ENCODE results near the gene RAB8B.
A peak's percentile ranks its signal among the peaks of the same experiment; 100 is the strongest.

The RAB8B gene

GRCh38 chr15:63274427-63274826, 85.0 kb downstream of the RAB8B start:
- DNase-seq (ENCODE audit: low spot score) = no peak

- DNase-seq (ENCODE audit: low spot score) = no peak
Observed at GRCh38 chr15:63276342-63277037, 87.1 kb downstream of the RAB8B start.

- DNase-seq (ENCODE audit: low spot score) = peak; percentile 88
Observed at GRCh38 chr15:63277038-63277892, 87.9 kb downstream of the RAB8B start, which contains the start of gene APH1B. Gene APH1B (plus strand): TSS chr15:63277605. CDS start chr15:63277624, 19 bp downstream.

- no peak for DNase-seq (ENCODE audit: low spot score)
Observed at GRCh38 chr15:63277893-63278456, 88.6 kb downstream of the RAB8B start.

- DNase-seq (ENCODE audit: low spot score) = no peak
Observed at GRCh38 chr15:63283126-63283525, 93.7 kb downstream of the RAB8B start.

GRCh38 chr15:63284335-63284734, 94.9 kb downstream of the RAB8B start:
- DNase-seq (ENCODE audit: low spot score) = no peak

- no peak for DNase-seq (ENCODE audit: low spot score)
Observed at GRCh38 chr15:63287109-63287508, 97.7 kb downstream of the RAB8B start.

- DNase-seq (ENCODE audit: low spot score) = no peak
Observed at GRCh38 chr15:63288342-63288741, 98.9 kb downstream of the RAB8B start.

GRCh38 chr15:63288778-63289378, 99.5 kb downstream of the RAB8B start:
- peak; percentile 63 for DNase-seq (ENCODE audit: low spot score)

GRCh38 chr15:63291507-63291906, 102.1 kb downstream of the RAB8B start:
- DNase-seq (ENCODE audit: low spot score) = peak; percentile 59

- DNase-seq (ENCODE audit: low spot score) = no peak
Observed at GRCh38 chr15:63292241-63292640, 102.8 kb downstream of the RAB8B start.

- no peak for DNase-seq (ENCODE audit: low spot score)
Observed at GRCh38 chr15:63292771-63293170, 103.4 kb downstream of the RAB8B start.

GRCh38 chr15:63294359-63294758, 105.0 kb downstream of the RAB8B start:
- DNase-seq (ENCODE audit: low spot score) = no peak

- no peak for DNase-seq (ENCODE audit: low spot score)
Observed at GRCh38 chr15:63295341-63295740, 105.9 kb downstream of the RAB8B start.

- DNase-seq (ENCODE audit: low spot score) = no peak
Observed at GRCh38 chr15:63296195-63296594, 106.8 kb downstream of the RAB8B start.

GRCh38 chr15:63299943-63300575, 110.7 kb downstream of the RAB8B start:
- no peak for DNase-seq (ENCODE audit: low spot score)

- DNase-seq (ENCODE audit: low spot score) = no peak
Observed at GRCh38 chr15:63301088-63301487, 111.7 kb downstream of the RAB8B start.

- no peak for DNase-seq (ENCODE audit: low spot score)
Observed at GRCh38 chr15:63305260-63305659, 115.9 kb downstream of the RAB8B start.

GRCh38 chr15:63306492-63307073, 117.2 kb downstream of the RAB8B start:
- DNase-seq (ENCODE audit: low spot score) = no peak

GRCh38 chr15:63308491-63308890, 119.1 kb downstream of the RAB8B start:
- no peak for DNase-seq (ENCODE audit: low spot score)

GRCh38 chr15:63308947-63309346, 119.5 kb downstream of the RAB8B start:
- DNase-seq (ENCODE audit: low spot score) = no peak

- DNase-seq (ENCODE audit: low spot score) = no peak
Observed at GRCh38 chr15:63310646-63311045, 121.2 kb downstream of the RAB8B start.
